MM.1S (cell line): ENCODE results near the gene ANKMY2.
A peak's percentile ranks its signal among the peaks of the same experiment; 100 is the strongest.

Experiments
- DNase-seq: peaks from one replicate; pipeline ENCODE4 v3.0.0-alpha.2; 2015
- H2AFZ ChIP-seq: fragments of 300-600 bp; sonication (generic); 2 replicates; pipeline ENCODE4 v1.6.0; 2016; ENCODE audit warnings: antibody characterized with exemption, low read length
- H3F3A ChIP-seq: fragments of 300-600 bp; sonication (generic); 2 replicates; pipeline ENCODE4 v1.6.1; 2016; ENCODE audit warnings: mild to moderate bottlenecking, antibody characterized with exemption, low read length, moderate library complexity, mixed read lengths; ENCODE audit not compliant: insufficient read depth
- H3K27ac ChIP-seq: fragments of 300-600 bp; sonication (generic); 2 replicates; pipeline ENCODE4 v1.5.1; 2016; ENCODE audit warnings: mild to moderate bottlenecking, low read length
- H3K27me3 ChIP-seq: fragments of 300-600 bp; sonication (generic); replicated peaks from 2 replicates; pipeline ENCODE4 v1.6.0; 2016; ENCODE audit warnings: low read length; ENCODE audit not compliant: insufficient read depth
- H3K36me3 ChIP-seq: fragments of 300-600 bp; sonication (generic); replicated peaks from 2 replicates; pipeline ENCODE4 v1.6.1; 2016; ENCODE audit warnings: mild to moderate bottlenecking, low read length, mixed read lengths; ENCODE audit not compliant: insufficient read depth
- H3K4me1 ChIP-seq: fragments of 300-600 bp; sonication (generic); 2 replicates; pipeline ENCODE4 v1.6.1; 2016; ENCODE audit warnings: low read length, mixed read lengths
- H3K4me2 ChIP-seq: fragments of 300-600 bp; sonication (generic); 2 replicates; pipeline ENCODE4 v1.6.0; 2016; ENCODE audit warnings: low read depth, low read length
- H3K4me3 ChIP-seq: fragments of 300-600 bp; sonication (generic); 2 replicates; pipeline ENCODE4 v1.5.1; 2016; ENCODE audit warnings: low read length, mixed read lengths
- H3K79me2 ChIP-seq: fragments of 300-600 bp; sonication (generic); 2 replicates; pipeline ENCODE4 v1.6.1; 2016; ENCODE audit warnings: mixed run types, low read length, mixed read lengths
- H3K9ac ChIP-seq: fragments of 300-600 bp; sonication (generic); 2 replicates; pipeline ENCODE4 v1.6.1; 2016; ENCODE audit warnings: low read length, mixed read lengths
- H3K9me2 ChIP-seq: fragments of 300-600 bp; sonication (generic); replicated peaks from 2 replicates; pipeline ENCODE4 v1.6.1; 2016; ENCODE audit warnings: mild to moderate bottlenecking, low read length, mixed read lengths; ENCODE audit not compliant: insufficient read depth
- H3K9me3 ChIP-seq: fragments of 300-600 bp; sonication (generic); replicated peaks from 2 replicates; pipeline ENCODE4 v1.6.1; 2016; ENCODE audit warnings: mild to moderate bottlenecking, low read length, mixed read lengths; ENCODE audit not compliant: insufficient read depth
- H4K20me1 ChIP-seq: fragments of 300-600 bp; sonication (generic); 2 replicates; pipeline ENCODE4 v1.6.1; 2016; ENCODE audit warnings: mild to moderate bottlenecking, low read length, moderate library complexity, mixed read lengths; ENCODE audit not compliant: insufficient read depth
- CTCF ChIP-seq: fragments of 300-600 bp; sonication (generic); IDR thresholded peaks from 2 replicates; pipeline ENCODE4 v1.5.1; 2016; ENCODE audit warnings: antibody characterized with exemption, low read length, mixed read lengths
- EZH2 ChIP-seq: fragments of 300-600 bp; sonication (generic); optimal IDR thresholded peaks from 2 replicates; pipeline ENCODE3; 2017; ENCODE audit warnings: low read depth, mild to moderate bottlenecking, antibody characterized with exemption, low read length, mixed read lengths
- EZH2phosphoT487 ChIP-seq: fragments of 300-600 bp; sonication (generic); IDR thresholded peaks from 2 replicates; pipeline ENCODE4 v1.6.1; 2018; ENCODE audit warnings: antibody characterized with exemption, low read length

Gene ANKMY2

DNA sequence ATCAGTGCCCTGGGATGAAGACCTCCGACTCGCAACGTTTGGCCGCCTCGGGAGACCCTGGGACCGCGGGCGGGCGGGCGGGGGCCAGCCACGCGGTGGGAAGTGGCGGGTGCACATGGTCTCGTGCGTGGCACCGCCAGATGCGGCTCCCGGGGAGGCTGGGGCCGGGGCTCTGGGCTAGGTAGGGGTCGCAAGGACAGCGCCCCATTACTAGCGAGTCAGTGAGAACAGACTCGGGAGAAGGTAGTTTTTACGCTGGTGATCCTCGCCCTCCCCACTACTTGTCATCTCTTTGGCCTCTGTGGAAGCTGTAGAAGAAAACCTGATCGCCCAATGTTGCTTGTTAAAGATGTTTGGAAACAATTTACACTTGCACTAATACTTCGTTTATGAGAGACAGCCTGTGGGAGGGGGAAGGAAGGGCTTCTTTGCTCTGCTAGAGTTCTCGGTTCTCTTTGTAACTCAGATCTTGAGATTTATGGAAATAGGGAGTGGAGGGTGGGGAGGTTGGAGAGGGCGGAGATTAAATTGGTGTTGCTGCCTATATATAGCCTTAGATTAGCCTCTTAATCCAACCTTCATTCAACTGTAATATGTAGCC, 1.0 kb upstream of the ANKMY2 start:
- Histone ChIP-seq H3K4me1 (peaks cover 21% of the 10 kb centered on the region; the same call in 1 of the 2 replicates), H4K20me1 (peaks cover 18% of the 10 kb centered on the region; the same call in 1 of the 2 replicates), H3K27ac (no peak overlapping the region; the same call in 1 of the 2 replicates), H3F3A (0 out of 2 replicates have a peak, but pooled peaks cover 4% of the 10 kb centered on the region), H3K4me2 (peak overlapping the region; percentile 64), H3K27me3 (no peaks in the 10 kb centered on the region), H3K9me2 (no peaks in the 10 kb centered on the region), H2AFZ (peak overlapping the region; percentile 15), H3K79me2 (peaks cover 55% of the 10 kb centered on the region), H3K9me3 (no peaks in the 10 kb centered on the region), H3K4me3 (peak overlapping the region; percentile 96), H3K36me3 (no peaks in the 10 kb centered on the region), H3K9ac (peak overlapping the region; percentile 87)
- peak; percentile 29 for DNase-seq
- no peak for TF ChIP-seq EZH2phosphoT487
- TF ChIP-seq EZH2: no peak
- TF ChIP-seq CTCF: no peak

GRCh38 chr7:16644636-16645592, 640 bp downstream of the ANKMY2 start:
- DNase-seq: peak; percentile 7
- Histone ChIP-seq H3K9ac (peak overlapping the region; percentile 87), H3K4me1 (peaks cover 21% of the 10 kb centered on the region; the same call in 1 of the 2 replicates), H3K4me3 (peak overlapping the region; percentile 96), H3K4me2 (peak overlapping the region; percentile 84), H4K20me1 (peaks cover 15% of the 10 kb centered on the region; the same call in 1 of the 2 replicates), H3K9me3 (no peaks in the 10 kb centered on the region), H3K79me2 (peaks cover 39% of the 10 kb centered on the region), H3F3A (0 out of 2 replicates have a peak, but pooled peaks cover 4% of the 10 kb centered on the region), H3K9me2 (no peaks in the 10 kb centered on the region), H2AFZ (peak overlapping the region; percentile 95), H3K36me3 (no peaks in the 10 kb centered on the region), H3K27ac (peak overlapping the region; percentile 42; the same call in 1 of the 2 replicates), H3K27me3 (no peaks in the 10 kb centered on the region)
- TF ChIP-seq EZH2phosphoT487 (no peak), EZH2 (no peak)

- H4K20me1 ChIP-seq: peaks cover 11% of the 10 kb centered on the region; the same call in 1 of the 2 replicates
- no peak overlapping the region for H3K27ac ChIP-seq
- no peak overlapping the region for H3K9ac ChIP-seq
- H3K79me2 ChIP-seq: peaks cover 31% of the 10 kb centered on the region
- peak overlapping the region; percentile 95 for H2AFZ ChIP-seq
- H3F3A ChIP-seq: 0 out of 2 replicates have a peak, but pooled peaks cover 4% of the 10 kb centered on the region
- no peaks in the 10 kb centered on the region for H3K27me3 ChIP-seq
- DNase-seq: no peak
- H3K9me3 ChIP-seq: no peaks in the 10 kb centered on the region
- H3K36me3 ChIP-seq: no peaks in the 10 kb centered on the region
- peaks cover 21% of the 10 kb centered on the region; the same call in 1 of the 2 replicates for H3K4me1 ChIP-seq
- peak overlapping the region; percentile 96 for H3K4me3 ChIP-seq
- no peak for TF ChIP-seq EZH2
- peak overlapping the region; percentile 84 for H3K4me2 ChIP-seq
- no peaks in the 10 kb centered on the region for H3K9me2 ChIP-seq
These were observed 1.4 kb downstream of the ANKMY2 start for GRCh38 chr7:16644157-16644556.
